Fibroblast of mammary gland (primary cell): ENCODE measurements around the gene USP22.
"Not testable (repeated sequence)": the region's sequence is repeated elsewhere in the genome, so short reads cannot be mapped to it uniquely, and the experiment has no call there.

ENCODE experiments used
- DNase-seq: peaks from one replicate; pipeline ENCODE4 v3.0.0-alpha.2; 2010; ENCODE audit warnings: low read depth
- H3K4me3 ChIP-seq: 2 replicates; pipeline ENCODE4 v1.5.1; 2011; ENCODE audit warnings: low read depth, mild to moderate bottlenecking, low read length, moderate library complexity; ENCODE audit not compliant: control insufficient read depth
- CTCF ChIP-seq: conservative IDR thresholded peaks from 2 replicates; pipeline ENCODE4 v1.5.1; 2011; ENCODE audit warnings: low read depth, low read length, inconsistent platforms; ENCODE audit not compliant: control insufficient read depth, insufficient read depth

The USP22 gene

DNA sequence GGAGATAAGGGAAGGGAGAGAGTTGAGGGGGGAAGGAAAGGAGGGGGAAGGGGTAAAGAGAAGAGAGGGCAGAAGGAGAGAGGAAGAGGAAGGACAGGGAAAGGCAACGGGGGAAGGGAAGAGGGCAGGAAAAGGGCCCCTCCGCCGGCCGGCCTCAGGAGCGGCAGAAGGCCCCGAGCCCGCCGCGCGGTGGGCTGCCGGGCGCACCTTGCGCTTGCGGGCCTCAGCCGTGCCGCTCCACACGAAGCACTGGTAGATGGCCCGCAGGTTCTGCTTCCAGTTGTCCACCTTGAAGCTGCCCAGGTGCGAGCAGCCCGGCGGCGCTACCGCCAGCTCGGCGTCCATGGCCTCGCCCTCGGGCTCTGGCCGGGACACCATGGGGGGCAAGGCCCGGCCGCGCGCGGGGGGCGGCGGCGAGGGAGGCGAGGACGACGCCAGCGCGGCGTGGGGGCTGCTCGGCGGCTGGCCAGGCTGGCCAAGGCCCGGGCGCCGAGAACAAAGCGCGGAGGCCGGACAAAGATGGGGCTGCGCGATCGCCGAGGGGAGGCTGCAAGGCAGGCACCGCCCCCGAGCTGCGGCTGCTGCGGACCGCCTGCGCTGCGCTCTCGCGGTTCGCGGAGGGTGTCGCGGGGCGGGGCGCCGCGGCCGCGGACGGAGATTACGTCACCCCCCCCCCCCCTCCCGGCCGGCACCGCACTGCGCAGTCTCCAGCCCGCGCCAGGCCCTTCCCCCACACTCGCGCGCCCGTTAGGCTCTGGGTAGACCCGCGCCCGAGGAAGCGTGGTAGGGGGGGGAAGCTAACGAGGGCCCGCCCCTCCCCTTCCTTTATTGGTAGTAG, at the start of gene USP22:
USP22 (minus strand) TSS at position 554 of the 838 bp plus-strand sequence; CDS start at position 378, 176 bp downstream.
- H3K4me3 ChIP-seq = peak within 1 kb of the TSS; percentile 81
- no peak for DNase-seq
- TF ChIP-seq CTCF = no peak

- H3K4me3 ChIP-seq = no peak overlapping the region
- DNase-seq = no peak
- TF ChIP-seq CTCF = no peak
These were observed 48.2 kb upstream of the USP22 start for GRCh38 chr17:21090902-21091618.

GRCh38 chr17:21089933-21090901, 47.4 kb upstream of the USP22 start:
- no peak overlapping the region for H3K4me3 ChIP-seq
- TF ChIP-seq CTCF = no peak
- DNase-seq = no peak

- TF ChIP-seq CTCF = no peak
- no peak overlapping the region for H3K4me3 ChIP-seq
- DNase-seq = peak; percentile 55
These were observed 46.3 kb upstream of the USP22 start for GRCh38 chr17:21089145-21089544.

- no peak for TF ChIP-seq CTCF
These were observed 42.9 kb upstream of the USP22 start for GRCh38 chr17:21085707-21086106.

DNA sequence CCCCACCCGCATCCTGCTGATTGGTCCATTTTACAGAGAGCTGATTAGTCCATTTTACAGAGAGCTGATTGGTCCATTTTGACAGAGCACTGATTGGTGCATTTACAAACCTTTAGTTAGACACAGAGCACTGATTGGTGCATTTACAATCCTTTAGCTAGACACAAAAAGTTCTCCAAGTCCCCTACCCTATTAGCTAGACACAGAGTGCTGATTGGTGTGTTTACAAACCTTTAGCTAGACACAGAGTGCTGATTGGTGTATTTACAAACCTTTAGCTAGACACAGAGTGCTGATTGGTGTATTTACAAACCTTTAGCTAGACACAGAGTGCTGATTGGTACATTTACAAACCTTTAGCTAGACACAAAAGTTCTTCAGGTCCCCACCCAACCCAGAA, 42.5 kb upstream of the USP22 start:
- DNase-seq, H3K4me3 ChIP-seq: not testable (repeated sequence)

More at GRCh38 chr17:21085707-21086106, 42.9 kb upstream of the USP22 start:
- DNase-seq = no peak
- H3K4me3 ChIP-seq = no peak overlapping the region

- no peak overlapping the region for H3K4me3 ChIP-seq
- TF ChIP-seq CTCF = no peak
- DNase-seq = no peak
These were observed 39.2 kb upstream of the USP22 start for GRCh38 chr17:21082001-21082436.
